ENCODE data around the gene BEAN1.

DNA sequence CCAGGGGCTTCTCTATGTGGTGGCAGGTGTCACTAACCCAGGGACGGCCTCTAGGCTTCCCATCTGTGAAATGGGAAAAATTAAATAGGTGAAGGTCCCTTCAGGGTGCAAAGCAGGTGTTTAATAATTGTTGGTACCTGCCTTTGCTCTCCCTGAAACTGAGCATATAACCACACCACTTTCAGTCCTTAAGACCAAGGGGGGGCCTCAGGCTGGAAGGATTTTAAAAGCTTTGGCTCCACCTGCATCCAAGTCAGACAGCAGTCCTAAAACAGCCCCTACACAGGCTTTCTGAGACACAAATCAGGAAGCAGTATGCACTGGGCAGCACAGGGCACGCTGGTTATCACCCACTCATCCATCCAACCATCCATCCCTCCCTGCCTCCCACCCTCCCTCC lies 67.8 kb downstream of the BEAN1 start:
- TF ChIP-seq, protein P1, sequence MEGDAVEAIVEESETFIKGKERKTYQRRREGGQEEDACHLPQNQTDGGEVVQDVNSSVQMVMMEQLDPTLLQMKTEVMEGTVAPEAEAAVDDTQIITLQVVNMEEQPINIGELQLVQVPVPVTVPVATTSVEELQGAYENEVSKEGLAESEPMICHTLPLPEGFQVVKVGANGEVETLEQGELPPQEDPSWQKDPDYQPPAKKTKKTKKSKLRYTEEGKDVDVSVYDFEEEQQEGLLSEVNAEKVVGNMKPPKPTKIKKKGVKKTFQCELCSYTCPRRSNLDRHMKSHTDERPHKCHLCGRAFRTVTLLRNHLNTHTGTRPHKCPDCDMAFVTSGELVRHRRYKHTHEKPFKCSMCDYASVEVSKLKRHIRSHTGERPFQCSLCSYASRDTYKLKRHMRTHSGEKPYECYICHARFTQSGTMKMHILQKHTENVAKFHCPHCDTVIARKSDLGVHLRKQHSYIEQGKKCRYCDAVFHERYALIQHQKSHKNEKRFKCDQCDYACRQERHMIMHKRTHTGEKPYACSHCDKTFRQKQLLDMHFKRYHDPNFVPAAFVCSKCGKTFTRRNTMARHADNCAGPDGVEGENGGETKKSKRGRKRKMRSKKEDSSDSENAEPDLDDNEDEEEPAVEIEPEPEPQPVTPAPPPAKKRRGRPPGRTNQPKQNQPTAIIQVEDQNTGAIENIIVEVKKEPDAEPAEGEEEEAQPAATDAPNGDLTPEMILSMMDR (tag by site-specific recombination; IDR thresholded peaks at IDR 0.05), result no peak
- no peak for TF ChIP-seq ZNF561 (tag by site-specific recombination; IDR thresholded peaks at IDR 0.05; ENCODE audit: borderline replicate concordance)
- TF ChIP-seq HOXA7 (CRISPR knock-in tag; IDR thresholded peaks at IDR 0.05; ENCODE audit: borderline replicate concordance), result no peak

All from HEK293 (cell line).